HT-29 (cell line): Measurements from ENCODE around the gene MYO1E. TPM values are rescaled to one million over a fixed set of nuclear protein-coding genes. Genes with fewer than 3 reads are reported as not detected.
A peak's percentile ranks its signal among the peaks of the same experiment; 100 is the strongest.

Source experiments
- DNase-seq: peaks from one replicate; pipeline ENCODE4 v3.0.0-alpha.2; 2015; ENCODE audit warnings: low spot score
- total RNA-seq: library from RNA; depleted of rRNA; stranded (reverse); fragments of >200 nt; shearing (Covaris generic); gene quantifications from 2 replicates; pipeline ENCODE4 v1.2.3, GENCODE V29; 2014

The MYO1E gene
- total RNA-seq, 1 experiment from 2014 or later = 77.4 TPM

GRCh38 chr15:59199626-59200465, 172.8 kb downstream of the MYO1E start:
- peak; percentile 15 for DNase-seq

GRCh38 chr15:59197454-59197853, 175.2 kb downstream of the MYO1E start:
- DNase-seq = no peak

- no peak for DNase-seq
These were observed 176.3 kb downstream of the MYO1E start for GRCh38 chr15:59196416-59196815.

- no peak for DNase-seq
These were observed 177.9 kb downstream of the MYO1E start for GRCh38 chr15:59194639-59195325.

- DNase-seq = peak; percentile 60
These were observed 180.8 kb downstream of the MYO1E start for GRCh38 chr15:59191855-59192237.

GRCh38 chr15:59190291-59190690, 182.4 kb downstream of the MYO1E start:
- no peak for DNase-seq

GRCh38 chr15:59189241-59189640, 183.4 kb downstream of the MYO1E start:
- no peak for DNase-seq

- no peak for DNase-seq
These were observed 186.2 kb downstream of the MYO1E start for GRCh38 chr15:59186501-59186900.

GRCh38 chr15:59185725-59186124, 186.9 kb downstream of the MYO1E start:
- no peak for DNase-seq

GRCh38 chr15:59180945-59181600, 191.6 kb downstream of the MYO1E start:
- no peak for DNase-seq

- no peak for DNase-seq
These were observed 193.0 kb downstream of the MYO1E start for GRCh38 chr15:59179717-59180116.

GRCh38 chr15:59178151-59178695, 194.4 kb downstream of the MYO1E start:
- DNase-seq = no peak

- DNase-seq = no peak
These were observed 195.4 kb downstream of the MYO1E start for GRCh38 chr15:59177317-59177660.

- no peak for DNase-seq
These were observed 195.9 kb downstream of the MYO1E start for GRCh38 chr15:59176653-59177316.

GRCh38 chr15:59174835-59175831, 197.5 kb downstream of the MYO1E start:
- DNase-seq = peak; percentile 96

GRCh38 chr15:59174151-59174834, 198.4 kb downstream of the MYO1E start:
- no peak for DNase-seq

GRCh38 chr15:59173194-59173593, 199.5 kb downstream of the MYO1E start:
- no peak for DNase-seq

- DNase-seq = no peak
These were observed 200.3 kb downstream of the MYO1E start for GRCh38 chr15:59172289-59172901.

GRCh38 chr15:59171067-59171397, 201.6 kb downstream of the MYO1E start:
- DNase-seq = no peak
